Measurements from ENCODE around the gene TPP1.

TPP1 gene

DNA sequence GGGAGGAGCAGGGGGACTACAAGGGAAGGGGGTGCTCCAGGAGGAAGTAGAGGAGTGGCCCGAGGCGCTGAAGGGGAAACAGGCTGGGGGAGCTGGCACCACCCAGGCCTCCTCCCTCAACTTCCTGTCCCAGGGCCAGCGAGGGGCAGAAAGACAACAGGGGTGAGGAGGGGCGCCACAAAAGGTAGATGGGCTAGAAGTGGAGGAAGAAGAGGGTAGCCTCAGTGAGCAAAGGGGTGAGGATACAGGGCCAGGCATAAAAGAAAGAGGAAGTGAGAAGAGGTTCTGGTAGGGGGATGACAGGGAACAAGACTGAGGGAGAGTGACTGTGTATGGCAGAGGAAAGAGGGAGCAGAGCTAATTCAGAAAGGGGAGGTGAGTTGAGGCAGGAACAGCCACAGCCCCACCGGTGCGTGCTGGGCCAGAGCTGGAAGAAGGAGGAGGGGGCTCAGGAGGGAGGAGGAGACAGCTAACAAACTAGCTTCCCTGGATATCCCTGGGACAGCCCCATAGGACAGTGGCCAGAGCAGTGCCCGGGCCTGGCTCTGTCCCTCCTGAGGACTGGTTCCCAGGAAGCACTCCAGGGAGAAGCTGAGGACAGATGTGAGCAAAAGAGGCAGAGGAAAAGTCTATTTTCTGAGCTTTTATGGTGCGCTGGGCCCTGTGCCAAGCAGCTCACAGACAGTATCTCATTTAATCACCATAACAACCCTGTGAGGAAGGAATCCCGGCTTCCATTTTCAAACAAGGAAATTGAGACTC, 27.9 kb upstream of the TPP1 start:
- DNase-seq = peak in 1 of 4 experiments; percentile 24

DNA sequence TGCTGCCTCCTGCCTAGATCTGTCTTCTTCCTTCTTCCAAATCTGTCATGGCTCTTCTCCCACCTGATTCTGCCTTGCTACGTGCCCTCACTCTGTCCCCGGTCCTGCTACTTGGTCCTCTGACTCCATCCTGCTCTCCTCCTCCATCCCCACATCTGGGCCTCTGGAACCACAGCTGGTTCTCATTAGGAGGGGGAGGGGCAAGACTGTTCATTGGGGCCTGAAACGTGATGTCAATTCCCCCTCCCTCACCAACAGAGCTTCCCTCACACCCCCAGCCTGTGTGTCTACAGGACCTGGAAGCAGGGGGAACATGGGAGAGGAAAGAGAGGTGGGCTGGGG, 27.3 kb upstream of the TPP1 start:
- no peak for DNase-seq

DNA sequence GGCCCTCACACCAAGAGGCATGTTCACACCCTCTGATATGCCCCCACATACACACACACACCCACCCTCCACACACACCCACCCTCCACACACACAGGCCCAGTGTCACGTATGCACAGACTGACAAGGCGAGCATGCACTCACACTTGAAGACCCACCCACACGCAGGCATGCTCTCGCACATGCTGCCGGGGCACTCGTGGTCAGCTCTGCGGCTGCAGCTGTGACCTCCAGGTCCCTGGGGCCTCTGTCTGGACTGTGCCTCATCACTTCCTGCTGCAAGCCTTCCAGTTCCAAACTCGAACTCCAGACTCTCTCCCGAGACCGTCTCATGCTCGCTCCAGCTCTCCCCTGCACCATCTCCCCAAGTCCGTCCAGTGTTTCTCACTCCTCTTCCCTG, 26.8 kb upstream of the TPP1 start:
- no peak for DNase-seq

DNA sequence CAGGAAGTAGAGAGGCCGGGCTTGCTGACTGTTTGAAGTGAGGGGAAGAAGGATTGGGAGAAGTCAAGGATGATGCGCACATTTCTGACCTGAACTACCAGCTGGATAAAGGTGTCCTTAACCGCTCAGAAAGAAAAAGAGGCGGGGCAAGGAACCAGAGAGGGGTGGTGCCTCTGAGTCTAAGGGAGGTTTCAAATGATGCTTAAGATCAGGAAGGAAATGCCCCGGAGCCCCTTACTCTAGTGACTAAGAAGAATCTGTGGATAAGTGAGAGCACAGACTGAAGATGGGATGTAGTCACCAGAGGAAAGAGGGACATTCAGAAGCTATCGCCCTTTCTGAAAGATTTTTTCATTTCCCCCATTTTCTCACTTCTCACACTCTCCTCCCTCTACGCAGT, 23.7 kb upstream of the TPP1 start:
- DNase-seq = no peak

DNA sequence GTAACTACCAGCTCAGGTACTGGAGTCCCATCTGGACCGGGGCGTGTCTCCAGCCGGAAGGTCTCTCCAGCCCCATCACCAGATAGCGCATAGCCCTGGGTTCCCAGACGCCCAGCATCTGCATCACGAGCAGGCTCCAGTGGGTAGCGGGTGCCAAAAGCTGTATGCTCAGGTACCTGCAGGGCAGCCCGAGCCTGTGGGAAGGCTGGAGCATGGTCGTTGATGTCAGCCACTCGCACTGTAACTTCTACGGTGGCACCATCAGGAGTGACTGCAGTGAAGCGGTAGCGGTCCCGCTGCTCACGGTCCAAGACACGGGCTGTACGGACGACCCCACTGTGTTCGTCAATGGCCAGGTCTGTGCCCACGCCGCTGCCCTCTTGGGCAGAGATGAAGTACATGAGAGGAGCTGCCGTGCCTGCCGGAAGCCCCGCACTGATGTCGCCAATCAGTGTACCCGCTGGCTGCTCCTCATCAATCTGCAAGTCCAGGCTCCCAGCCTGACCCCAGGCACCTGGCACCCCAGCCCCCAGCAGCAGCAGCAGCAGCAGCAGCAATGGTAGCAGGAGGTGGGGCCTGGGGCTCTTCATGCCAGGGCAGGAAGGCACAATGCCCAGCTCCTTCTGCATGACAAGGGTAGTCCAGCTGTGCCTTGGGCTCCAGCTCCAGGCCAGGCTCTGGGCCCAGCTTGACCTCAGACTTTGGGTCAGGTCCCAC, 21.9 kb upstream of the TPP1 start:
- no peak for DNase-seq

DNA sequence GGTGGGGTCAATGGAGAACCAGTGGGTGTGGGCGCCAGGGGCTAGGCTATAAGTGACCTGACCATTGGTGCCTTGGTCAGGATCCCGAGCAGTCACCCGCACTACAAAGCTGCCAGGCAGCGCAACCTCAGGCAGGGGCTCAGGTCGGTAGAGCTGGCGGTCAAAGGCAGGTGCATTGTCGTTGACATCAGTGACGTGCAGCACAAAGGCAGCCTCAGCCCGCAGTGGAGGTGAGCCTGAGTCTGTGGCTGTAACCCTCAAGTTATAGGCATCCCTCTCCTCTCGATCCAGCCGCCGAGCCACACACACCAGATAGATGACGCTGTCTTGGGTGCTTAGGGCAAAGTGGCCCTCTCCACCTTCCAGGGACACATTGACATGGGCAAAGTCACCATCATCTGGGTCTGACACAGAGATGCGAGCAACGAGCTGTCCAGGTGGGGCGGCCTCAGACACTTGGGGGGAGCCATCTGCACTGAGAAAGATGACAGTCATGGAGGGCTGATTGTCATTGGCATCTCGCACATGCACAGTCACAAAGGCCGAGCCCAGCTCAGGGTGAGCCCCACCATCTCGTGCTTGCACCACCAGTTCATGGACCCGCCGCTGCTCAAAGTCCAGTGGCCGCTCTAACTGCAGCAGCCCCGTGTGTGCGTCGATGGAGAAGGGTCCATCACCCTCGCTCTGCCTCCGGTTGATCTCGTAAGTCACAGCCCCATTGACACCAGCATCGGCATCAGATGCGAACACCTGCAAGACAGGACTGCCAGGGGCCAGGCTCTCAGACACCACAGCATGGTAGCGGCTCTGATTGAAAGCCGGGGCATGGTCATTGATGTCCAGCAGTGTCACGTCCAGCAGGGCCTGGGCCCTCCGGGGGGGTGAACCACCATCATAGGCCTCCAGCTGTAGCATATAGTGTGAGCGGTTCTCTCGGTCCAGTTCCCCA, 21.1 kb upstream of the TPP1 start:
- no peak for DNase-seq

DNA sequence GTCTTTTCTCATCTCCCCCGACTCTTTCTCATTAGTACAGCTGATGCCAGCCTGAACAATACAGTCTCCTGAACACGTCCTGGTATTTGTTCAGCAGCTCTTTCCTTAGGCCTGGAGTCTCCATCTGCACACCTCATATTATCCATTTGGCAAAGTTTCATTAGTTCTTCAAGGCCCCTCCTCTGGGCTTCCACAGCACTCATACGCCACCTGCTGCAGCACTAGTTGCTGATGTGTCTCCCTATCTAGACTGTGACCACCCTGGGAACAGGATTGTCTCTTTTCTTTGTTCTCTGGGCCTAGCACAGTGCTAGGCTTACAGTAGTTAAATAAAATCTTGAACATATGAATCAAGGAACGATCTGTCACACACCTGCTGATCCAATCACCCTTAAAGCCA, 19.2 kb upstream of the TPP1 start:
- no peak for DNase-seq

DNA sequence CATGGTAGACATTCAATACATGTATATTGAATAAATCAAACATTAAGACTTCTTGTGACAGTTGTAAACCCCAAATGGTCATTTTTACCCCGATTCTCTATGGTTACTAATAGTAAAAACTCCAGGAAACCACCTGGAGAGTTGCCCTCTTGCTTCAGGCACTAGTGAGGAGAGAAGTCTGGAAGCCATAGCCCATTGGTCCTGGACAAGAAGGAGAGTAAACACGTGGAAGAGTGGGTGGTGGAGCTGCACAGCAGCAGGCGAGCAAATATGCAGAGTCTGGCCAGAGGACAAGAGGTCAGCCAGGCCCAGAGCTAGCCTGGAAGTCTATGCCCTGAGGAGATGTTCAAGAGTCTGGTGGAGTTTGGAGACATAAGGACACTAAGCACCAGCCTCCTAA, 18.6 kb upstream of the TPP1 start:
- DNase-seq = no peak

DNA sequence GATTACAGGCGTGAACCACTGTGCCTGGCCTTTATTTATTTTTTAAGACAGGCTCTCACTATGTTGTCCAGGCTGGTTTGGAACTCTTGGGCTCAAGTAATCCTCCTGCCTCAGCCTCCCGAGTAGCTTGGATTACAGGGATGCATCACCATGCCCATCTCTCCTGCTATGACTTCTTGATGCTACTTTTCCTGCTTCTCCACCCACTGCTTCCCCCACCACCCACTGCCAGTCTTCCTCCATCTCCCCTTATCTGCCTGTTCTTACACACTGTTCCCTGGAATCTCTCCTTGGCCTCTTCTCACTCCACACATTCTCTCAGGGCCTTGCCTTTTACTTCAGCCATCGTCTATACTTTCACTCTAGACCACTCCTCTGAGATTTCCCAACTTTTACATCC, 17.3 kb upstream of the TPP1 start:
- DNase-seq = no peak

DNA sequence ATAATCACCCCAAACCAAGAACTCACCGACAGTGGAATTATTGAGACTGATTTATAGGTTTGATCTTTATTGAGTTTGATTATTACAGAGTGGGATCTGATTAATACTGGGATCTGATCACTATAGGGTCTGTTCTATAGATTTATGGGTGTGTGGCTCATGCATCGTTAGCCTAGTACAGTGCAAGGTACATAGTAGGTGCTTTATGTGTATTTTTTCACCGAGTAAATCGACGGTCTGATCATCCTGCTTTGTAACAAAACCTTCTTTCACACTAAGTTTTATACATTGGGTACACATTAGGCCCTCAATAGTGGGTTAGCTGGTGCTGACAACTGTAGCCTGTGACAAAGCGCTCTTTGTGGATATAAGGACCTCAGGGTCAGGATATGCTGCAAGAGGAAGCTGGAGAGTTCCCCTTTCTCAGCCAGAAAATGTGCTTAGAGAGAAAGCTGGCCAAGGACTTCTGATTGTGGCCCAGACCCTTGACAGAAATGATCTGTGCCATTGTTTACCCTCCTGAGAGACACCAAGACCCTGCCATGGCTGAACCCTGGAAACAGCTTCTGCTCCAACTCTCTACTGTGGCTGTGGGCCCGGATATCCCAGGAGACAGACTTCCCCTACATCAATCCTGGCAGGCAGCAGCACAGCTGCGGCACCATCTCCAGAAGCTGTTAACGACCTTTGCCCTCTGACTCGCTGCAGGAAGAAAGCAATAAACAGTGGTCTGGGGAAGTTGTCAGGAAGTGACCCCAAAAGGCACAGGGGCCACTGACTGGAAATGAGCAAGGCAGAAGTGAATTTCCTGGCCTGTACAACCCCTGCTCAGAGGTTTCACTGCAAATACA, 16.1 kb upstream of the TPP1 start:
- no peak for DNase-seq

DNA sequence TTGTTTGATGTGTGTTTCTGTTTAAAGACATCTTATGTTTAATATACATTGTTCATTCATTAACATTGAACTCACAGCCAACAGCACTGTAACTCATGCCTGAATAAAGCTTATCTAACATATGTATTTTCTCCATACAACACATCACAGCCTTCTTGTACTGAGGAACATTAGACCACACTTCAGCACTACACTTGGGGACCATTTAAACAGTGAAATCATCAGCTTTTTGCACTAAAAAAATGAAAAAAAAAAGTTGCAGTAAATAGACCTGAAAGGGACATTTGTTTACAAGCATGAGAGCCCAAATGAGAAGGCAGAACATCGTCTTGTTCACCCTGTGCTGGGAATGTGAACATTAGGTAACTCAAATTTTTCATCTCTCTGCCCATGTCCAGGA, 15.3 kb upstream of the TPP1 start:
- no peak for DNase-seq

DNA sequence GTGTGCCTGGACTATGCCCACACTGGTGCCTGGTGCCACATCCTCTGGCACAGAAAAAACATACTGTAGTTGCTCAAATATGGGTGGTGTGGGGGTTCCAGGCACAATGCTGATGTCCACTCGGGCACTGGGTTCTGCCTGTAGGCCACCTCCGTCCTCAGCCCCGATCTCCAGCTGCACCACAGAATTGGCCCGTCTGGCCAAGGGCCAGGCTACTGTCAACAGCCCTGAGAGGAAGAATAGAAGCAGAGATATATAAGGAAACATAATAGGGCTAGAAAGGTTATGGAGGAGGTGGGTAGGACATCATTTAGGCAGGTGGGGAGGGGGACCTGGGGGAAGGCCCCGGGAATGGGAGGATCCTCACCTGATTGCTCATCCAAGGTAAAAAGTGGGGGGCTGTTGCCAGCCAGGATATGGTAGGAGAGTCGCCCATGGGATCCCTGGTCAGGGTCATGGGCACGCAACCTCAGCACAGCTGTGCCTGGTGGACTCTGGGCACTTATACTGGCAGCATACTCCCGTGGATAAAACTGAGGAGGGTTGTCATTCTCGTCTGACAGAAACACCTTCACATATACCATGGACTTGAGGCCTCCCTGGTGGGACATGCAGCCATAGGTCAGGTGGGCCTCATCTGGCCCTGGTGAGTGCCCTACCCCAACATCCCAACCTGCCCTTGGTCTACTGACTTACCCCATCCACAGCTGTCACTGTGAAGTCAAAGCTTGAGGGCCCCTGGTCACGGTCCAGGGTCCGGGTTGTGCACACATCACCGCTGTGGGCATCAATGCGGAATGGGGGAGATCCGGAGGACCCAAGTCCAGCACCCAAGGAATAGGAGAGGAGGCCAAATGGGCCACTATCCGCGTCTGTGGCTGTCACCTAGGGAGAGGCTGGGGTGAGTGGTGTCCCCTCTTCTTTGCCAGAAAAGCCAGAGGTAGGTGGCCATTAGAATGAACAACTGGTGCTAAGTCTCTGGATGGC, 14.5 kb upstream of the TPP1 start:
- no peak for DNase-seq

DNA sequence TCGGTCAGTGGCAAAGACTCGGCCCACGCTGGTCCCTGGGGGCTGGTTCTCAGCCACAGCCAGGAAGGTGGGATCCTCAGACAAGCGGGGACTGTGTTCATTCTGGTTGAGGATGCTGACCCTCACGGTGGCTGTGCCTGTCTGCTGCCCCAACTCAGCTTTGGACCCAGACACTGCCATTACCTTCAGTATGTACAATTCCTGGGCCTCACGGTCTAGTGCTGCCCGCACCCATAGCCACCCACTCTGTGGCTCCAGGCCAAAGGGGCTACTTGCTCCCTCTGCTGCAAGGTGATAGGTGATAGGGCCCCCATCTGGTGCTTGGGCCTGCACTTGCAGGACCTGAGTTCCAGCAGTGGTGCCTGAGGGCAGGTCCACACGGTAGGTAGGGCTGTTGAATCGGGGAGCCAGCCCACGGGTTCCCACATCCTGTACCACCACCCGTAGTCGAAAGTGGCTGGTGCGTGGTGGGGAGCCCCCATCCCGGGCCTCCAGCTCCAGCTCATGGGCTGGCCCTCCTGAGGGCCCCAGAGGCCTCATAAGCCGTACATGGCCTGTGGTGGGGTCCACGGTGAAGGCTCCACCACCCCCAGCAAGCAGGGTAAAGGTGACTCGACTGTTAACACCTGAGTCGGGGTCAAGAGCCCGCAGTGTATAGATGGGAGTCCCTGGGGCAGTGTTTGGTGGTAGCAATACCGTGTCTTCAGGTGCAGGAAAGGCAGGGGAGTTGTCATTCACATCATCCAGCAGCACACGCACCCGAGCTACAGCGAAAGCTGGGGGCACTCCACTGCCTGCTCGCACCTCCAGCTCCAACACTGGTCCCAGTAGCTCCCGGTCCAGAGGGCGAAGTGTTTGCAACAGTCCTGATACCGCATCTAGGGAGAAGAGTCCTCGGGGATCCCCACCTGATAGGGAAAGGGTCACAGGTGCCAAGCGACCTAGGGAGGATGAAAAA, 13.2 kb upstream of the TPP1 start:
- DNase-seq = no peak

DNA sequence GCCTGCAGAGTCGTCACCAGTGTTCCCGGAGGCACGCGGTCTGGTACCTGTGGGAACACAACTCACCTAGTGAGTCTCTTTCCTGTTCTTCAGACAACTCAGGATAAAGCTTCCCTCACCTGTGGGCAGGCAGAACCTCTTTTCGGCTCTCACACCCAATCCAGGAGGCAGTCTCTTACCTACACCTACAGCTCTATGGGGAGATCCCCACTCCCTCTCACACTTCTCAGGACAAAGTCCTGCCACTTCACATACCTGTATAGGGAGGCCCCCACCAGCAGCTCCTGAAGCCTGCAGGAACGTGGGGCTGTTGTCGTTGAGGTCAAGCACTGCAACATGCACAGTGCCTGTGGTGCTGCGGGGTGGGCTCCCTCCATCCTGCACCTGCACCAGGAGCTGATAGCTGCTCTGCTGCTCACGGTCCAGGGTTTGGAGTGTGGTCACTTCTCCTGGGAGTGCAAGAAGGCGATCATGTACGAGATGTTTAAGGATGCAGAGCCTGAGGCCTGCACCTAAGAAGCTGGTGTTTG, 12.2 kb upstream of the TPP1 start:
- DNase-seq = no peak

DNA sequence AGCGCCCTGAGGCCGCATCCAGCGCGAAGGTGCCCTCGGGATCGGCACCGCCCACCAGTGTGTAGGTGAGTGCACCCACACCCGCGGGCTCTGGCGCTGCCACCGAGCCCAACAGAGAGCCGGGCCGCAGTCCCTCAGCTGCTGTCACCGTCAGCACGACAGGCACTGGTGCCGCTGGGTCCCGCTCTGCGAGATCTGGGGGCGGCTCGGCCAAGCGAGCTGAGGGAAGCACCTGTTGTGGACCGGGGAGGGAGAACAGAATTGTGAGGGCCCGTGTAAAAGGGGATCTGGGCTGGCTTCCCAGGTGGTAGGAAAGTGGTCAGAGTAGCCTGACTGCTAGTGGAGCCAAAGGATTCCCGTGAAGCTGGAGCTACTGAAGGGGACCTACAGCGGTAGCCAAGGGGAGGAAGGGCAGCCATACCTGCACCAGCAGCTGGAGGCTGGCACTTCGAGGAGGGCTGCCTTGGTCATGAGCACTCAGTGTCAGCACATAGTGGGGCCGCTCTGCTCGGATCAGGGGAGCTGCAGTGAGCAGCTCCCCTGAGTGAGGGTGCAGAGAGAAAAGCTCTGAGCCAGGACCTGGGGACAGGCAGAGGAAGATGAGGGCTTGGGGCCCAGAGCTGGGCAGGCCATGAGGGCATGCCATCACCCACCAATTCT, 11.5 kb upstream of the TPP1 start:
- DNase-seq = no peak

DNA sequence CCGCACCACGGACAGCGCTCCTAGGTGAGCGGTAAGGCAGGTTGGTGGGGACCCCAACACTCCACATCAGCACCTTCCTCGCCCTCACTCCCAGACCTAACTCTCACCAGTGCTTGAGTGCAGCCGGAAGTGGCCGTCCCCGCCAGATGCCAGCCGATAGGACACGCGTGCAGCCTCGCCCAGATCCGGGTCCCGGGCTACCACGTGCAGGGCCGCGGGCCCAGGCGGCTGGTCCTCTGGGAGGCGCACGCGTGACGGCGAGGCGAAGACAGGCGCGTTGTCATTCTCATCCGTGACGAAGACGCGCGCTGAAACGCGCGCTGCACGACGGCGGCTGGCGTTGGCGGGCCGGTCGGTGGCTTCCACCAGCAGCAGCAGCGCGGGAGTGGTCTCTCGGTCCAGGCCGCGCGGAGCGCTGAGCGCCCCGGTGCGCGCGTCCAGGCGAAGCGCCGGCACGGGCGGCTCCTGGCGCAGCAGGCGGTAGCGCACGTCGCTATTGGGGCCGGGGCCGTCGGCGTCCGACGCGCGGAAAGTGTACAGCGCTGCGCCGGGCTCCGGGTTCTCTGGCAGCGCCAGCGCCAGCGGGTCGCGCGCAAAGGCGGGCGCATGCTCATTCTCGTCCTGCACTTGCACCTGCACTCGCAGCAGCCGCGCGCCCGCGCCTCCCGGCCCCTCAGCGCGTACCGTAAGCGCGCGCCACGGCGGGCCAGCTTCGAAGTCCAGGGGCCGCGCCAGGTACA, 10.8 kb upstream of the TPP1 start:
- DNase-seq = no peak

DNA sequence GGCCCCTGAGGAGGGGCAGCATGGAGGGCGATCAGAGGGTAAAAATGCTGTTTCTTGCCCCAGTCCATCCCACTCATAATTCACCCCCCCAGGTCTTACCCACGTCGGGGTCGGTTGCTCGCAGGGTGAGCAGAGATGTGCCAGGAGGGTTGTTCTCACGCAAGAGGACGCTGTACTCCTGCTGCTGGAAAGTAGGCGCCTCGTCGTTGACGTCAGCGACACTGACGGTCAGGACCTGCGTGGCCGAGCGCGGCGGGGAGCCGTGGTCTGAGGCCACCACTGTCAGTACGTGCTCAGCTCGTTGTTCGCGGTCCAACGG, 10.3 kb upstream of the TPP1 start:
- no peak for DNase-seq

DNA sequence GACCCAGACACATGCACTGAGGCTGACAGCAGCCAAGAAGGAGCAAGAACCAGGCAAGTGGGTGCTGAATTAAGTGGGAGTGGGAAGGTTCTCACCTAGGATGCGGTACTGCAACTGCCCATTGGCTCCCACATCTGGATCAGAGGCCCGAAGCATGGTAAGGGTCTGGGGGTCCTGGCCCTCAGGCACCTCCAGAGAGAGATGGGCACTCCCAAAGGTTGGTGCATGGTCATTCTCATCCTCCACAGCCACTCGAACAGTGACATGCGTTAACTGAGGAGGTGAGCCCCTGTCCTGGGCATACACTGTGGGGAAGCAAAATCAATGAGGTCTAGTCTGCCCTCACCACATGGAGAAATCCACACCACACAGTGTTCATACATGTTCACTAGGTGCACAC, 9.3 kb upstream of the TPP1 start:
- DNase-seq = no peak

DNA sequence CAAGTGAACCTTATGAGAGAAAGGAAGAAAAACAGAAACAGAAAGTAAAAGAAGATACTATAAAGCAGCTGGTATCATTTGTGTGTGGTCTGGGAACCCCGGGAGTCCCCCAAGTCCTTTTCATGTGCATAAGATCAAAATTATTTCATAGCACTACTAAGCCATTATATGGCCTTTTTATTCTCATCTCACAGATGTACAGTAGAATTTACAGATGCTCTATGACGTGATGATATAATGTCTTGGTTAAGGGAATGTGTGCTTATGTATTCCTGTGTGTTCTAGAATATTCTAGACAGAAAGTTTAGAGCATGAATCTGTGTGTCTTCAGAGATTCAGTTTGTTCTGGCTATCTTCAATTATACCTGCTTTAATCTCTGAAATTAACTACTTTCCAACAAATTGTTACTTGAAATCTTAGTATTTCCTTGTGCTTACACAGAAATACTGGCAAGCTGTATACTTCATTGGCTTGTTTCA, 8.6 kb upstream of the TPP1 start:
- DNase-seq = no peak
